Left lung (tissue), 10 donors: ENCODE measurements around the gene DSEL. TPM values are rescaled to one million over a fixed set of nuclear protein-coding genes. Genes with fewer than 3 reads are reported as not detected.

Experiments
- ATAC-seq: fragments of 200-7000 bp; cut with Tn5 transposase; one replicate; pipeline ENCODE4 v1.9.1; 2020; ENCODE audit warnings: moderate library complexity
- DNase-seq, 4 donors: peaks; one replicate each; pipeline ENCODE4 v3.0.0-alpha.2; 2013 to 2020
- H3K27ac ChIP-seq, 2 donors: fragments of 200-600 bp; sonication (generic) in 1 of 2; one replicate each; pipeline versions ENCODE4 v1.5.0 to v1.8.0; 2020 to 2021
- H3K27me3 ChIP-seq, 2 donors: fragments of 200-600 bp; sonication (generic) in 1 of 2; one replicate each; pipeline versions ENCODE4 v1.5.0 to v1.8.0; 2020 to 2021
- H3K36me3 ChIP-seq, 2 donors: fragments of 200-600 bp; sonication (generic) in 1 of 2; one replicate each; pipeline versions ENCODE4 v1.5.0 to v1.8.0; 2020 to 2021
- H3K4me1 ChIP-seq, 2 donors: fragments of 200-600 bp; one replicate each; pipeline ENCODE4 v1.8.0; 2021
- H3K4me3 ChIP-seq, 2 donors: fragments of 200-600 bp; sonication (generic) in 1 of 2; one replicate each; pipeline versions ENCODE4 v1.5.0 to v1.8.0; 2020 to 2021; ENCODE audit warnings: mild to moderate bottlenecking in 1 of 2
- H3K9me3 ChIP-seq, 2 donors: fragments of 200-600 bp; sonication (generic) in 1 of 2; one replicate each; pipeline versions ENCODE4 v1.5.0 to v1.8.0; 2020 to 2021
- CTCF ChIP-seq, 2 donors: fragments of 200-600 bp; sonication (generic) in 1 of 2; IDR thresholded peaks; one replicate each; pipeline versions ENCODE4 v1.5.0 to v1.8.0; 2021; ENCODE audit warnings: antibody characterized with exemption in 2 of 2
- intact Hi-C, 2 donors: fragments of 100-400 bp; cut with DNase I; formaldehyde crosslinking; loops; one replicate each; pipeline versions ENCODE4 v1.11.2 to v1.14.2; 2022
- polyA plus RNA-seq, 6 donors: library from polyadenylated mRNA; unstranded; fragments of 120-200 nt; gene quantifications; one replicate each; pipeline ENCODE4 v1.2.1, GENCODE V29; 2013; ENCODE audit not compliant: insufficient read length in 6 of 6
- total RNA-seq, 2 donors: library from RNA; stranded (reverse); fragmentation: NEBNext Ultra II Directional; extraction: Animal tissue kit (Norgen Biotek cat#: 25700); gene quantifications; one replicate each; pipeline ENCODE4 v1.2.1, GENCODE V29; 2021
- donor health status: DM: no; HTN: yes; CAD: no.
- donor health status: DM: no; HTN: no; CAD: no.

Gene DSEL
- total and polyA plus RNA-seq, 8 donors = 4.1 to 17.3 (median 6.1) TPM

GRCh38 chr18:67519592-67519991 lies 3.1 kb upstream of the DSEL start:
- Histone ChIP-seq H3K9me3 (no peaks in the 10 kb centered on the region), H3K27me3 (peaks cover 0 to 29% of the 10 kb centered on the region in 2 donors), H3K4me1 (peaks cover 3 to 11% of the 10 kb centered on the region in 2 donors), H3K36me3 (no peaks in the 10 kb centered on the region), H3K27ac (no peak overlapping the region), H3K4me3 (no peak overlapping the region)
- intact Hi-C loops = no loop called here
- DNase-seq (no peak), ATAC-seq (no peak)
- no peak for TF ChIP-seq CTCF (IDR thresholded peaks at IDR 0.05)

GRCh38 chr18:67518566-67518965 lies 2.0 kb upstream of the DSEL start:
- Histone ChIP-seq H3K27ac (no peak overlapping the region), H3K36me3 (no peaks in the 10 kb centered on the region), H3K4me1 (peaks cover 3 to 16% of the 10 kb centered on the region in 2 donors), H3K4me3 (no peak overlapping the region), H3K27me3 (peaks cover 0 to 29% of the 10 kb centered on the region in 2 donors), H3K9me3 (no peaks in the 10 kb centered on the region)
- TF ChIP-seq CTCF (IDR thresholded peaks at IDR 0.05) = no peak
- intact Hi-C loops = no loop called here
- ATAC-seq (no peak), DNase-seq (no peak)

GRCh38 chr18:67517444-67517765 lies 885 bp upstream of the DSEL start:
- peaks cover 3 to 16% of the 10 kb centered on the region in 2 donors for H3K4me1 ChIP-seq
- DNase-seq (peak in 1 of 4 donors; percentile 34), ATAC-seq (no peak)
- peak overlapping the region; percentile 79 to 81 for H3K27ac ChIP-seq
- H3K4me3 ChIP-seq = peak overlapping the region; percentile 23 to 73
- intact Hi-C loops = no loop called here
- H3K27me3 ChIP-seq = peaks cover 0 to 29% of the 10 kb centered on the region in 2 donors
- H3K9me3 ChIP-seq = no peaks in the 10 kb centered on the region
- TF ChIP-seq CTCF (IDR thresholded peaks at IDR 0.05) = no peak
- H3K36me3 ChIP-seq = no peaks in the 10 kb centered on the region

- H3K36me3 ChIP-seq = no peaks in the 10 kb centered on the region
These were observed 480 bp downstream of the DSEL start for GRCh38 chr18:67515942-67516538.

More at GRCh38 chr18:67515942-67516538, 480 bp downstream of the DSEL start:
- peak; percentile 27 to 48 for TF ChIP-seq CTCF (IDR thresholded peaks at IDR 0.05)
- Histone ChIP-seq H3K27ac (peak overlapping the region; percentile 81 to 91), H3K9me3 (no peaks in the 10 kb centered on the region), H3K4me3 (peak overlapping the region; percentile 73 to 91), H3K27me3 (peaks cover 0 to 29% of the 10 kb centered on the region in 2 donors), H3K4me1 (peaks cover 3 to 16% of the 10 kb centered on the region in 2 donors)
- ATAC-seq = peak; percentile 83
- peak; percentile 83 to 94 (median 89) for DNase-seq
- intact Hi-C loops = no loop called here
